ENCODE results near the gene RNU5D-1.

RNU5D-1 gene

DNA sequence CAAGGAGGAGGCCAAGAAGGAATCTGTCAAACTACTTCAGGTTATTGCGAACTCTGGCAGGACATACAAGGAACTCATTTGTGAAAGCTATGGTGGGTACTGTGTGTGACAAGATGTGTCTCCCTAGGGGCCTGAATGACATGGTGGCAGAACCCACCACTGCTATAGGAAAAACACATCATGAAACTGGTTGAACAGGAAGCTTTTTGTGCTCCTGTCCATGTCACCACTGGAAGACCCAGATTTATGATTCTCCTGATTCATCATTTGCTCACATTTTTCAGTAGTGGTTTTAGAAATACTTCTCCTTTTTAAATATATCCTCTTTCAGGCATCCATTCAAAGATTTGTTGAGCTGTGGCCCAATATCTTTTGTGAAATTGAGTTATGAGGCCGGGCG is 32.8 kb downstream of the RNU5D-1 start:
- Histone ChIP-seq H2AFZ (ENCODE audit: low read length) (no peak overlapping the region), H3K27ac (ENCODE audit: low read depth, low read length, poor library complexity, severe bottlenecking) (no peak overlapping the region), H3K79me2 (ENCODE audit: insufficient read depth, low read length) (no peaks in the 10 kb centered on the region), H3K9ac (ENCODE audit: low read length) (no peak overlapping the region), H3K4me1 (ENCODE audit: insufficient read depth, low read length, severe bottlenecking) (peaks cover 53% of the 10 kb centered on the region), H3K36me3 (ENCODE audit: insufficient read depth, low read length) (no peaks in the 10 kb centered on the region), H3K4me2 (ENCODE audit: low read length) (no peak overlapping the region), H3K9me3 (ENCODE audit: low read length) (no peaks in the 10 kb centered on the region), H4K20me1 (ENCODE audit: insufficient read depth, low read length) (no peaks in the 10 kb centered on the region), H3F3A (ENCODE audit: insufficient read depth, low read length) (no peaks in the 10 kb centered on the region), H3K27me3 (ENCODE audit: insufficient read depth, low read length) (no peaks in the 10 kb centered on the region), H3K4me3 (ENCODE audit: low read depth, low read length, poor library complexity, severe bottlenecking) (no peak overlapping the region), H3K9me2 (ENCODE audit: low read depth, low read length) (no peaks in the 10 kb centered on the region)
- TF ChIP-seq, protein P1, sequence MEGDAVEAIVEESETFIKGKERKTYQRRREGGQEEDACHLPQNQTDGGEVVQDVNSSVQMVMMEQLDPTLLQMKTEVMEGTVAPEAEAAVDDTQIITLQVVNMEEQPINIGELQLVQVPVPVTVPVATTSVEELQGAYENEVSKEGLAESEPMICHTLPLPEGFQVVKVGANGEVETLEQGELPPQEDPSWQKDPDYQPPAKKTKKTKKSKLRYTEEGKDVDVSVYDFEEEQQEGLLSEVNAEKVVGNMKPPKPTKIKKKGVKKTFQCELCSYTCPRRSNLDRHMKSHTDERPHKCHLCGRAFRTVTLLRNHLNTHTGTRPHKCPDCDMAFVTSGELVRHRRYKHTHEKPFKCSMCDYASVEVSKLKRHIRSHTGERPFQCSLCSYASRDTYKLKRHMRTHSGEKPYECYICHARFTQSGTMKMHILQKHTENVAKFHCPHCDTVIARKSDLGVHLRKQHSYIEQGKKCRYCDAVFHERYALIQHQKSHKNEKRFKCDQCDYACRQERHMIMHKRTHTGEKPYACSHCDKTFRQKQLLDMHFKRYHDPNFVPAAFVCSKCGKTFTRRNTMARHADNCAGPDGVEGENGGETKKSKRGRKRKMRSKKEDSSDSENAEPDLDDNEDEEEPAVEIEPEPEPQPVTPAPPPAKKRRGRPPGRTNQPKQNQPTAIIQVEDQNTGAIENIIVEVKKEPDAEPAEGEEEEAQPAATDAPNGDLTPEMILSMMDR (IDR thresholded peaks at IDR 0.05; ENCODE audit: low read length) = no peak
- no peak for TF ChIP-seq EZH2 (IDR thresholded peaks at IDR 0.05; ENCODE audit: borderline replicate concordance, low read length)

DNA sequence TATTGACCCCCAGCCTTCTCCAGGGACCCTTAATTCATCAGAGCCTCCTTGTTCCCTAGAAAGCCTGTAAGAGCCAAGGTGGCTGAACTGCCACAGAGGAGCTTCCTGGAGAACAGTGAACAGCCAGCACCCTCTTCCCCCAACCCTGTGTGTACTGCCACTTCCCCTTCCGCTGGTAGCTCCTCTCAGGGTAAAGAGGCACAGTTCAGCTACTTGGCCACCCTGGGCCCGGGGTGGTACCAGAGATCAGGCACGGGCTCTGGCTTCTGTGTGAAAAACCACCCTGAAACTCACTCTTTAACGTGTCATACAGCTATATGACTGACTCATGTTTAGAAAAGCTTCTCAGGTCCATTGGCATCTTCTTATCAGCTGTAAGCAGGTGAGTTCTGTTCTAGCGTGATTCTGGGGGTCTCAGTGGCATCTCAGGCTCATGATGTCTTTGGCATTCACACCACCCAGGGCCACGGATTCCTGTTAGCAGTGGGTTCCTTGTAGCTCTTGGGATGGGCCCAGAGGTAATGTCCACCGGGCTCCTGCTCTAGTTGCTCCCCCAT is 34.1 kb downstream of the RNU5D-1 start:
- H3K4me2 ChIP-seq (ENCODE audit: low read length) = peak overlapping the region; percentile 25; the same call in 1 of the 2 replicates
- H3K4me1 ChIP-seq (ENCODE audit: insufficient read depth, low read length, severe bottlenecking) = peaks cover 55% of the 10 kb centered on the region
- no peak overlapping the region for H2AFZ ChIP-seq (ENCODE audit: low read length)

DNA sequence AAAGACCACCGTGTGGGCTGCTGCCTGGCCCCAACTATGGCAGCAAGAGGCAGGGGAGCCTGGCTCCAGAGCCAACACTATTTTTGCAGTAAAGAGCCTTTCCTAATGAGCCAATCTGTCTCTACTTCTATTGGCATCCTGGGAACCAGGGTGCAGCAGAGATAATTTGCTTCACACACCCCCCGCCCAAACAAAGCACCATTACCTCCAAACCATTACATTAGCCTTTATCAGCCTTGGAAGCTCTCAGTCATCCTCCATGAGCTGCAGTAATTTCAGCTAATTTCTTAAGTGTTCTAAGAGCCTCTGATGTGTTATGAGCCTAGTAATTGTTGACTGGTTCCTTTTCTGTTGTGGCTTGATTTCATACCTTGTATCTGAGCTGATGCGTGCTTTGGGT is 34.9 kb downstream of the RNU5D-1 start:
- Histone ChIP-seq H3K27ac (ENCODE audit: low read depth, low read length, poor library complexity, severe bottlenecking) (peak overlapping the region; percentile 79), H3K9ac (ENCODE audit: low read length) (no peak overlapping the region; the same call in 1 of the 2 replicates), H3F3A (ENCODE audit: insufficient read depth, low read length) (no peaks in the 10 kb centered on the region), H4K20me1 (ENCODE audit: insufficient read depth, low read length) (no peaks in the 10 kb centered on the region), H3K4me3 (ENCODE audit: low read depth, low read length, poor library complexity, severe bottlenecking) (no peak overlapping the region), H3K9me3 (ENCODE audit: low read length) (no peaks in the 10 kb centered on the region), H3K4me1 (ENCODE audit: insufficient read depth, low read length, severe bottlenecking) (peaks cover 55% of the 10 kb centered on the region), H3K27me3 (ENCODE audit: insufficient read depth, low read length) (no peaks in the 10 kb centered on the region), H3K79me2 (ENCODE audit: insufficient read depth, low read length) (no peaks in the 10 kb centered on the region), H3K36me3 (ENCODE audit: insufficient read depth, low read length) (no peaks in the 10 kb centered on the region; the same call in 1 of the 2 replicates), H3K4me2 (ENCODE audit: low read length) (peak overlapping the region; percentile 25; the same call in 1 of the 2 replicates), H3K9me2 (ENCODE audit: low read depth, low read length) (no peaks in the 10 kb centered on the region), H2AFZ (ENCODE audit: low read length) (no peak overlapping the region)
- TF ChIP-seq EZH2 (IDR thresholded peaks at IDR 0.05; ENCODE audit: borderline replicate concordance, low read length) = no peak
- TF ChIP-seq, protein P1 (IDR thresholded peaks at IDR 0.05; ENCODE audit: low read length) = no peak

More for the DNA sequence above, 34.1 kb downstream of the RNU5D-1 start:
- Histone ChIP-seq H3K27ac (ENCODE audit: low read depth, low read length, poor library complexity, severe bottlenecking) (peak overlapping the region; percentile 20), H3K36me3 (ENCODE audit: insufficient read depth, low read length) (no peaks in the 10 kb centered on the region; the same call in 1 of the 2 replicates), H3F3A (ENCODE audit: insufficient read depth, low read length) (no peaks in the 10 kb centered on the region), H3K9me2 (ENCODE audit: low read depth, low read length) (no peaks in the 10 kb centered on the region), H4K20me1 (ENCODE audit: insufficient read depth, low read length) (no peaks in the 10 kb centered on the region), H3K4me3 (ENCODE audit: low read depth, low read length, poor library complexity, severe bottlenecking) (no peak overlapping the region), H3K9ac (ENCODE audit: low read length) (no peak overlapping the region; the same call in 1 of the 2 replicates), H3K27me3 (ENCODE audit: insufficient read depth, low read length) (no peaks in the 10 kb centered on the region), H3K9me3 (ENCODE audit: low read length) (no peaks in the 10 kb centered on the region), H3K79me2 (ENCODE audit: insufficient read depth, low read length) (no peaks in the 10 kb centered on the region)
- no peak for TF ChIP-seq EZH2 (IDR thresholded peaks at IDR 0.05; ENCODE audit: borderline replicate concordance, low read length)
- TF ChIP-seq, protein P1 (IDR thresholded peaks at IDR 0.05; ENCODE audit: low read length) = no peak

Measured in OCI-LY1 (cell line).